Fibroblast of lung (primary cell): Measurements from ENCODE around the gene HOXB6. TPM values are rescaled to one million over a fixed set of nuclear protein-coding genes. Genes with fewer than 3 reads are reported as not detected.
A peak's percentile ranks its signal among the peaks of the same experiment; 100 is the strongest.

Experiments
- DNase-seq, 2 donors: peaks; one replicate each; pipeline versions ENCODE4 v3.0.0 to v3.0.0-alpha.2; 2010; ENCODE audit warnings: low read depth in 2 of 2
- H2AFZ ChIP-seq: 2 replicates; pipeline ENCODE4 v1.5.1; 2012; ENCODE audit warnings: low read length, control low read depth, inconsistent platforms
- H3K27ac ChIP-seq: 2 replicates; pipeline ENCODE4 v1.5.1; 2011; ENCODE audit warnings: low read length, control low read depth; ENCODE audit not compliant: insufficient read depth
- H3K27me3 ChIP-seq: 2 replicates; pipeline ENCODE4 v1.5.1; 2011; ENCODE audit warnings: mild to moderate bottlenecking, low read length; ENCODE audit not compliant: control insufficient read depth, insufficient read depth
- H3K36me3 ChIP-seq: 2 replicates; pipeline ENCODE4 v1.5.1; 2011; ENCODE audit warnings: low read length; ENCODE audit not compliant: control insufficient read depth, insufficient read depth
- H3K4me1 ChIP-seq: 2 replicates; pipeline ENCODE4 v1.5.1; 2011; ENCODE audit warnings: low read length; ENCODE audit not compliant: control insufficient read depth, insufficient read depth; ENCODE audit errors: extremely low read depth
- H3K4me2 ChIP-seq: 2 replicates; pipeline ENCODE4 v1.5.1; 2011; ENCODE audit warnings: low read length, control low read depth; ENCODE audit not compliant: insufficient read depth; ENCODE audit errors: extremely low read depth
- H3K4me3 ChIP-seq, 4 experiments: fragments of 200-600 bp in 1 of 4; sonication (generic) in 1 of 4; replicated peaks in 1 of 4; 2 replicates each; pipeline ENCODE4 v1.5.1; 2011 to 2016; ENCODE audit warnings: low read length in 4 of 4, low read depth in 3 of 4, mild to moderate bottlenecking in 3 of 4, control low read depth in 2 of 4, inconsistent platforms in 1 of 4, mixed read lengths in 1 of 4; ENCODE audit not compliant: insufficient read depth in 1 of 4; ENCODE audit errors: control extremely low read depth in 1 of 4
- H3K79me2 ChIP-seq: 2 replicates; pipeline ENCODE4 v1.5.1; 2012; ENCODE audit warnings: mild to moderate bottlenecking, low read length, inconsistent platforms; ENCODE audit not compliant: control insufficient read depth, insufficient read depth
- H3K9ac ChIP-seq: 2 replicates; pipeline ENCODE4 v1.5.1; 2011; ENCODE audit warnings: mild to moderate bottlenecking, low read length, control low read depth; ENCODE audit not compliant: insufficient read depth
- H3K9me3 ChIP-seq: 2 replicates; pipeline ENCODE4 v1.5.1; 2012; ENCODE audit warnings: low read depth, low read length; ENCODE audit not compliant: control insufficient read depth, insufficient read depth
- H4K20me1 ChIP-seq: 2 replicates; pipeline ENCODE4 v1.5.1; 2011; ENCODE audit warnings: low read length; ENCODE audit not compliant: control insufficient read depth, insufficient read depth; ENCODE audit errors: extremely low read depth
- EZH2 ChIP-seq: IDR thresholded peaks from 2 replicates; pipeline ENCODE4 v1.5.1; 2012; ENCODE audit warnings: low read length, control low read depth, mild to moderate bottlenecking; ENCODE audit errors: missing control alignments
- polyA plus RNA-seq, 2 donors: library from polyadenylated mRNA; depleted of rRNA in 1 of 2; stranded (reverse) in 1 of 2; unstranded in 1 of 2; fragments of >200 nt; gene quantifications; 2 replicates each; pipeline ENCODE4 v1.2.1, GENCODE V29; 2011 to 2012; ENCODE audit warnings: missing spikeins in 1 of 2
- total RNA-seq: library from RNA; depleted of rRNA; stranded (reverse); fragments of >200 nt; gene quantifications from 2 replicates; pipeline ENCODE4 v1.2.1, GENCODE V29; 2014
- TF ChIP-seq, protein P1 (sequence below), 2 donors: IDR thresholded peaks in 1 of 2; conservative IDR thresholded peaks in 1 of 2; 1 replicate in 1 of 2; 2 replicates in 1 of 2; pipeline ENCODE4 v1.5.1; 2011 to 2012; ENCODE audit warnings: low read length in 2 of 2, control low read depth in 1 of 2, inconsistent platforms in 1 of 2, low read depth in 1 of 2, mild to moderate bottlenecking in 1 of 2

HOXB6 gene
- total and polyA plus RNA-seq, 2 donors (not counting 1 experiment from before 2014, with no cell fraction given) = 16.2 to 28.9 TPM

DNA sequence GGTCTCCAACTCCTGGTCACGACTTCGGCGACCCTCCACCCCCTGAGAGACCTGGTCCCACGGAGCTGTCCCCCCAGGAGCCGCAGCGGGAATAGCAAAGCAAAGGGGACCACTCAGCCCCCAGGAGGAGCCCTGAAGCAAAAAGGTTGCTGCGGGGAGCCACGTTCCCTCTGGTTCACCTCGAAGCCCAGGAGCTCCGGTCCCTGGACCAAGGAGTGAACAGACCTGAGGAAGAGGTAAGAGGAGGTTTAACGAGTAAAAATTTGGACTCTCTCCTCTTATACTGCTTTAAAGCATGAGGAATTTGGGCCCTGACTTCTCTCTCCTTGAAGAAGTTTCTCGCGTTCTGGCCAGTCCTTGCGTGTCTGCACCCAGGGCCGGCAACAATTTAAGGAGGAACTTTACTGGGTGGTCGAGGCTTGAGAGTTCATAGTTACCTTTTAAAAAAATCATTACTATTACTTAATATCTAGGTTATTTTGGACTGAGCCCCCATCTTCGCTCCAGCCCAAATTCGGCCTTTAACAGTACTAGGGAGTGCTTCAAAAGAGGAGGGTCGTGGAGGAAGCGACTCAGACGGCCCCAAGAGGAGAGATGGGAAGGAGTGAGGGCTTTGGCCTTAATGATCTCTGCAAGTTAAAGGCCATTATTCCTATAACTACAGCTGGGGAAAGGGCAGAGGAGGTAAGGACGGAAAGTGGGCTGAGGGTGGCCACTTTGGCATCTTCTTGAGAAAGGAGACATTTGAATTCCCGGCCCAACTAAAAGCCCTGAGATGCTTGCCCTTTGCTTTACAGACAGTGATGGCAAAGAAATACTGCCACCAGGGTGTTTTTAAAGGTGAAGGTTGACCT is 38.3 kb upstream of the HOXB6 start:
- Histone ChIP-seq H3K9ac (no peak overlapping the region), H3K27me3 (peaks cover 87% of the 10 kb centered on the region), H3K4me1 (no peaks in the 10 kb centered on the region), H3K36me3 (no peaks in the 10 kb centered on the region), H3K9me3 (no peaks in the 10 kb centered on the region), H3K27ac (no peak overlapping the region), H3K4me2 (no peak overlapping the region), H3K4me3 (no peak overlapping the region), H3K79me2 (no peaks in the 10 kb centered on the region), H2AFZ (no peak overlapping the region), H4K20me1 (no peaks in the 10 kb centered on the region)
- no peak for DNase-seq
- TF ChIP-seq, protein P1, sequence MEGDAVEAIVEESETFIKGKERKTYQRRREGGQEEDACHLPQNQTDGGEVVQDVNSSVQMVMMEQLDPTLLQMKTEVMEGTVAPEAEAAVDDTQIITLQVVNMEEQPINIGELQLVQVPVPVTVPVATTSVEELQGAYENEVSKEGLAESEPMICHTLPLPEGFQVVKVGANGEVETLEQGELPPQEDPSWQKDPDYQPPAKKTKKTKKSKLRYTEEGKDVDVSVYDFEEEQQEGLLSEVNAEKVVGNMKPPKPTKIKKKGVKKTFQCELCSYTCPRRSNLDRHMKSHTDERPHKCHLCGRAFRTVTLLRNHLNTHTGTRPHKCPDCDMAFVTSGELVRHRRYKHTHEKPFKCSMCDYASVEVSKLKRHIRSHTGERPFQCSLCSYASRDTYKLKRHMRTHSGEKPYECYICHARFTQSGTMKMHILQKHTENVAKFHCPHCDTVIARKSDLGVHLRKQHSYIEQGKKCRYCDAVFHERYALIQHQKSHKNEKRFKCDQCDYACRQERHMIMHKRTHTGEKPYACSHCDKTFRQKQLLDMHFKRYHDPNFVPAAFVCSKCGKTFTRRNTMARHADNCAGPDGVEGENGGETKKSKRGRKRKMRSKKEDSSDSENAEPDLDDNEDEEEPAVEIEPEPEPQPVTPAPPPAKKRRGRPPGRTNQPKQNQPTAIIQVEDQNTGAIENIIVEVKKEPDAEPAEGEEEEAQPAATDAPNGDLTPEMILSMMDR (conservative IDR thresholded peaks at IDR 0.05 in 1 of 2, IDR thresholded peaks at IDR 0.05 in 1 of 2; ENCODE audit: low read depth in 1 of 2, low read length in 2 of 2) = no peak
- no peak for TF ChIP-seq EZH2

DNA sequence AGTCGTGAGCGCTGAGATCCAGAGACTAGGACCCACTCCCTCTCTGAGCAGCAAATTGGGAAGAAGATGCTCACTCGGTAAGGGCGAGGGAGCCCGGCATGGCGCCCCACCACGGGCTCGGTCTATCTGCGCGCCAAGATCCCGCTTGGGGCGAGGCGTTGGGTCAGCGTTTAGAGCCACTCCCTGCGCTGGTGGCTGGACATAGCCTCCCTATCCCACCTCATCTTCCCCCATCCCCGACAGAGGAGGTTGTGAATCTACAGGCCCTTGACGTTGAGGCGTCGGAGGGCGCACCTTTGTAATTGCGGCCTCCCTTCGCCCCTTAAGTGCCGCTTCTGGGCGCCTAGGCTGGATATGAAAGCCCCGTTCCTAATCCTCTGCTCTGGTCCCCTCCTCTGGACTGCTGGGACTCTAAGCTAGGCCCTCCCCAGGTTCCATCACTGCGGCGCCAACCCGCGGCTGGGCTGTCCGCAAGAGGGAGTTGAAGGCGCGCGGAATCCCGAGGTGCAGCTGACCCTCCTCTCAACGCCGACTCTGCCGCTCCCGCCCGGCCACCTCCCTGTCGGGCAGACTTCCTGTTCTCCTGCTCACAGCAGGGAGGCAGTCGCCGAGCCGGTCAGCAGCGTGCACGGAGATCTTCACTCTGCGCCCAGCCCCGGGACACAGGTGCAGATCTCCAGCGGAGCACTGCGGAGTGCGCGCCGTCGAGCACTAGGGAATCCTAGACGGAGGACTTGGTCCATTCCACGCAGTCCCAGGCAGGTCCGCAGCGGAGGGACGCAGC is 37.5 kb upstream of the HOXB6 start:
- Histone ChIP-seq H3K9me3 (no peaks in the 10 kb centered on the region), H3K27ac (no peak overlapping the region), H3K79me2 (no peaks in the 10 kb centered on the region), H3K36me3 (no peaks in the 10 kb centered on the region), H3K4me2 (no peak overlapping the region), H3K4me3 (no peak overlapping the region), H3K27me3 (peaks cover 91% of the 10 kb centered on the region), H3K4me1 (no peaks in the 10 kb centered on the region), H2AFZ (no peak overlapping the region), H3K9ac (no peak overlapping the region), H4K20me1 (no peaks in the 10 kb centered on the region)
- TF ChIP-seq EZH2 = peak; percentile 96
- TF ChIP-seq, protein P1 (conservative IDR thresholded peaks at IDR 0.05 in 1 of 2, IDR thresholded peaks at IDR 0.05 in 1 of 2; ENCODE audit: low read depth in 1 of 2, low read length in 2 of 2) = no peak
- DNase-seq = no peak

GRCh38 chr17:48641541-48642058 is 36.8 kb upstream of the HOXB6 start:
- no peak for DNase-seq

More at GRCh38 chr17:48641541-48642058, 36.8 kb upstream of the HOXB6 start:
- TF ChIP-seq EZH2 = no peak
- TF ChIP-seq, protein P1 (conservative IDR thresholded peaks at IDR 0.05 in 1 of 2, IDR thresholded peaks at IDR 0.05 in 1 of 2; ENCODE audit: low read depth in 1 of 2, low read length in 2 of 2) = no peak
- H3K9ac ChIP-seq = no peak overlapping the region
- H3K27me3 ChIP-seq = peaks cover 95% of the 10 kb centered on the region
- H4K20me1 ChIP-seq = no peaks in the 10 kb centered on the region
- no peaks in the 10 kb centered on the region for H3K36me3 ChIP-seq
- no peak overlapping the region for H2AFZ ChIP-seq
- H3K79me2 ChIP-seq = no peaks in the 10 kb centered on the region
- no peaks in the 10 kb centered on the region for H3K9me3 ChIP-seq
- H3K4me2 ChIP-seq = no peak overlapping the region
- H3K27ac ChIP-seq = no peak overlapping the region
- no peak overlapping the region for H3K4me3 ChIP-seq
- no peaks in the 10 kb centered on the region for H3K4me1 ChIP-seq
